ENCODE measurements around the gene BCO1.

Gene BCO1

DNA sequence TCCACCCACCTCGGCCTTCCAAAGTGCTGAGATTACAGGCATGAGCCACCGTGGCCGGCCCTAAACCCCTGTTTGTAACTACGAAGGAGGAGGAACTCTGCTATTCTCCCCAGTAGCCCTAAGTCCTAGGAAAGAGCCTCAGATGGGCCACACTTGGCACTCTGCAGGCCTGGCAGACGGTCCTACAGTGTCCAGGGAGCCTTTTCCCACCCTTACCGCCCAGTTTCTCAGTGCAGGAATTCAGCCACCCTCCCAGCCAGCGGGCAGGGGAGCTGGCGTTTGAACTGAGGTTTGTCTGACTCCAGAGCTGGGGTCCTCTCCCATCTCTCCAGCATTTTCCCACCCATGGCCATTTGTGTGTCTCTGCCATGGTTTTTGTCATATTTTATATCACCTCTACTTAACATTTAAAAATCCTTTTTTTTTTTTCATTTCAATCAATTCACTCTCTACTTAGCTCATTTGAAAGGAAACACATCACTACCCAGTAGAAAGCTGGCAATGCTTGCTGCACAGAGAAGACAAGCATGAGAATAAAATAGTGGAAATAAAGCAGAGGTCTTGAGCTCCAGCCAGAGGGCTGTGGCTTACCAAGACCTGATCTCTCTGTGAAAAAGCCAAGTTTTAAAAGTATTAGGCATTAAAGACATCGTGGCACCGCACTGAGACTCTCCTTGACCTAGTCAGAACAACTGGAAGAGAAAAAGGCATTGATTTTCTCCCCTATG lies 34.9 kb downstream of the BCO1 start:
- DNase-seq (ENCODE audit: insufficient read length, low spot score) (no peak), FAIRE-seq (no peak)

DNA sequence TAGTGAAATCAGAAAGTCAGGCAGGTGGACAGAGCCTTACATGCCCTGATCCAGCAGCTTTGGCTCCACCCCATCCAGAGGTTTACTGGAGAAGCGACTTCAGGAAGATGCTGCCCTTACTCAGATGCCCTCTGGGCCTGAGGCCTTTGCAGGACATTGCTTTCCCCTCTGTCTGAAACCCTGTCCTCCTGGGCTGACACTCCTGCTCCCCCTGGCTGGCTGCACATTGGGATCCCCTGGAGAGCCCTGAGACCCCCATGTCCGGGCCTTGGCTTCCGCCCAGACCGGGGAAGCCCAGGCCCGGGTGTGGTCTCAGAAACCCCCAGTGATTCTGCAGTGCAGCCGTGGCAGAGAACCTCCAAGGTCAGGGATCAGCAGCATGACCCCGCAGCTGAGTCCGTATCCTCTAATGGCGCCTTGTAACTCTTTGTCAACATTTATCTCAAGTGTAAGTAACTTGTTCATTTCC lies 36.6 kb downstream of the BCO1 start:
- FAIRE-seq (no peak), DNase-seq (ENCODE audit: insufficient read length, low spot score) (no peak)

DNA sequence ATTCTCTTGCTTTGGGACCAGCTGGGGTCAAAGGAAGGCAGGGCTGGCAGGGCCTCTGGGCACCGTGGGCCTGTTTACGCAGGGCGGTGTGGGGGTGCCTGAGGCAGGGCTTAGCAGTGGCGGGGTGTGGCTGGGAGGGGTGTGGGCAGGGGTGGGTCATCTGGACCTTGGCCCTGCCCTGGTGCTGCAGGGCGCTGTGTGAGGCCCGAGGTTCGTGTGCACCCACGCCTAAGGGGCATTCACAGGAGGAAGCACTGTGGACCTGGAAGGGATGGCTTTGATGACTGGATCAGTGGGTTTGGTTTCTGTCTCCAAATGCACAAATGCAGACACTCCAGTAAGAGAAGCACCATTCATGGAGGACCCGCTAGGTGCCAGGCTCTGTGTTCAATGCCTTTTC lies 37.3 kb downstream of the BCO1 start:
- DNase-seq (ENCODE audit: insufficient read length, low spot score) (no peak), FAIRE-seq (no peak)

DNA sequence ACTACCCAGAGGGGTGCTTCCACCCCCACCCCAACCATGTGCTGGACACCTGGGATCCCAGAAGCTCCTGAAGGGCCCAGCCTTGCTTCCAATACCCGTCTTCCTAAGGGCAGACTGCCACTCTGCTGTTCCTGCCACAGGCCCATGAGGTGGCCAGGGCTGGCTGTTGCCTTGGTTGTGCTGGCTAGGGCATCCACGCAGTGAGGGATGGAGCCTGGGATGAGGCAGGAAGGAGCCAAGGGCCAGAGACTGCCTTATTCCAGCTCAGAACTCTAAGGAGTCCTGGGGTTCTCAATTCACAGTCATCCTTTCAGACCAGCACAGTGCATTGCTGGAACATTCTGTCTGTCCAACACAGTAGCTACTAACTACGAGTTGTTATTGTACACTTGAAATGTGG lies 37.8 kb downstream of the BCO1 start:
- FAIRE-seq (no peak), DNase-seq (ENCODE audit: insufficient read length, low spot score) (no peak)

DNA sequence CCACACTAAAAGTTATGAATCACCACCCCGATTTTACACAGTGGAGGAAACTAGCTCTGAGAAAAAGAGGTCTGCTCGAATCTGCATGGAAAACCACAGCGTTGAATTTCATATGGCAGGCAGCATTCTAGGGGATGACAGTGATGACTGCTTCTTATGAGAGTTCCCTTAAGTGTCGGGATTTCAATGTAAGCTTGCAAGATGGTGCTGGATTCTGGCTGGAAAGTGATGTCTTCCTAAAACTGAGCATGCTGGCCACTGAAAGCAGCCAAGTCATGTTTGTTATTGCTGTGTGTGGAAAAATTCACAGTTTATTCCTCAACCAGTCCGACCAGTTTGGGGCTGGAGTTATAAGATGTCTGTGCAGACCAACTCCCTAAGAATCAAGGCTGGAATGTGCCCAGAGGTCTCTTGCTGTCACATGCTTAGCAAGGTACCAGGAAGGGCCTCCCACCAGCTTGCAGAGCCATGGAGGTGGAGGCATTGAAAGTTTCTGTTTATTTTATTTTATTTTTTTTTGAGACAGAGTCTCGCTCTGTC lies 39.1 kb downstream of the BCO1 start:
- FAIRE-seq (no peak), DNase-seq (ENCODE audit: insufficient read length, low spot score) (no peak)

DNA sequence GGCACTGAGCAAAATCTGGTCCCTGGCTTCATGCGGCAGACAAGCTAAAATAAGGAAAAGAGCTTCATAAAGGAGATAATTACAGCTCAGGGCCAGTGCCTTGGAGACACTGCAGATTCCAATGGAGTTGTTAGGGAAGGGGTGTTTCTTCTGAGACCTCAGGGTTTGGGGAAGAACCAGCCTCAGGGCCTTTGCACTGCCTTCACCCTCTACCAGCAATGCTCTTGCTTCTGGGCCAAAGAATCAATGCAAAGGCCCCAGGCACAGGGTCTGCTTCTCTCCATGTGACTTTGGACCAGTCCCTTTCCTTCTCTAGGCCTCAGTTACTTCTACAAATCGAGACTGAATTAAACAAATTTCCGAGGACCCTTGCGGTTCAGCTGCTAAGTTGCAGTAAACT lies 40.0 kb downstream of the BCO1 start:
- FAIRE-seq: no peak
- no peak for DNase-seq (ENCODE audit: insufficient read length, low spot score)

DNA sequence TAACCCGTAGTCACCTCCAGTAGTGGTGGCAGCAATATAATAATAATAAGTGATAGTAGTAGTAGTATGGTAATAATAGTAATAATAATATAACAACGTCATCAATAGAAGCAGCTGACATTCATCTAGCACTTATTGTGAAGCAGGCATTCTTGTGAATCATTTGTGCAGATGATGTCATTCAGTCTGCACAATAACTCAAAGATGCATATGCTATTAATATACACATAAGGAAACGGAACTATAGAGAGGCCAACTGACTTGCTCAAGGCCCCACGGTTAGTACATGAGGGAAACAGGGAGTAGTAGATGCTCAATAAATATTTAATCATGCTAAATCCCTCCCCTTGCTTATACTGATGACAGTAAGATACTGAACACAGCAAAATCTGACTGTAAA lies 40.9 kb downstream of the BCO1 start:
- DNase-seq (ENCODE audit: insufficient read length, low spot score) (no peak), FAIRE-seq (no peak)

DNA sequence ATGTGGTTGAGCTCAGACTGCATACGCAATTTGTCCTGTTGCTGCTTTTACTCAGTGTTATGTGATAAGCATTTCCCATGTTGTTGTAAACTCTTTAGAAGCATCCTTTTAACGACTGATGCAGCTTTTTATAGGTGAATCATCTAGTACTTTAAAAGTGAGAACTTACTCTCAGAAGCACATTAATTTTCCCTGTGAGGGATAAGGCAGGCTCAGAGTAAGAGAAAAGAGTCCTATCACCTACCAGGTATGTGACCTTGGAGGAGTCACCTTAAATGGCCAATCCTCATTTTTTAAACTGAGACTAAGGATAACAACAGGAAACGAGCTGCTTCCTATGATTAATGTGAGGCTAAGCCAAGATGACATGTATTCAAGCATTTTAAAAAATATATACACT lies 41.9 kb downstream of the BCO1 start:
- DNase-seq (ENCODE audit: insufficient read length, low spot score) (no peak), FAIRE-seq (no peak)

DNA sequence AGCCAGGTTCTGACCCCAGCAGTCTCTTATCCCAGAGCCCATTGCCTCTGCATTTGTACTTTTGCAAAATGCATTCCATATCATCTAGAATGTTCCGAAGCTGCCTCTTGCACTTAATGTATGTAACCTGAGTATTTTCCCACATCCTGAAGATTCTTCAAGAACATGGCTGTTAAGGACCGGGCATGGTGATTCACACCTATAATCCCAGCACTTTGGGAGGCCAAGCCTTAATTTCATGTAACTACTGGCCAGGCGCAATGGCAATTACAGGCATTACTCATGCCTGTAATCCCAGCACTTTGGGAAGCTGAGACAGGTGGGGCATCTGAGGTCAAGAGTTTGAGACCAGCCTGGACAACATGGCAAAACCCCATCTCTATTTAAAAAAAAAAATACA lies 44.6 kb downstream of the BCO1 start:
- no peak for DNase-seq (ENCODE audit: insufficient read length, low spot score)
- FAIRE-seq: no peak

DNA sequence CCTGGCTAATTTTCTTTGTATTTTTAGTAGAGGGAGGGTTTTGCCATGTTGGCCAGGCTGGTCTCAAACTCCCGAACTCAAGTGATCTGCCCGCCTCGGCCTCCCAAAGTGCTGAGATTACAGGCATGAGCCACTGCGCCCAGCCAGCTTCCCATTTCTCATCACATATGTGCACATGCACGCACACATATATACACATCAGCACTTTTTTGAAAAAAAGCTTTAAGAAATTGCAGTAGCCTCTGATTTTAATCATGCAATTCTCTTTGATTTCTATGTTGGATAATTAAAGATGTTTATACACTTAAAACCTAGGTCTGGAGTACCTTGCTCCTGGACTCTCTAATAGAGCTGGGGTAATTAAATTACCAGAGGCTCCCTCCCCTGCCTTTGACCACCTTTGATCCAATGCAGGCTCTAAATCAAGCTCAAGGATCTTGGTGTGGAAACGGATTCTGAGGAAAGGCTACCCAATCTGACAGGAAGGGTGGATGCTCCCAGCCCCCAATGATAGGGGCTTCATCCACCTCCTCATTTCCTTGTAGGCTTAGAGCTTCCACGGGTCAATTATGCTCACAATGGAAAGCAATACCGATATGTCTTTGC lies 46.6 kb downstream of the BCO1 start:
- FAIRE-seq (no peak), DNase-seq (ENCODE audit: insufficient read length, low spot score) (no peak)

DNA sequence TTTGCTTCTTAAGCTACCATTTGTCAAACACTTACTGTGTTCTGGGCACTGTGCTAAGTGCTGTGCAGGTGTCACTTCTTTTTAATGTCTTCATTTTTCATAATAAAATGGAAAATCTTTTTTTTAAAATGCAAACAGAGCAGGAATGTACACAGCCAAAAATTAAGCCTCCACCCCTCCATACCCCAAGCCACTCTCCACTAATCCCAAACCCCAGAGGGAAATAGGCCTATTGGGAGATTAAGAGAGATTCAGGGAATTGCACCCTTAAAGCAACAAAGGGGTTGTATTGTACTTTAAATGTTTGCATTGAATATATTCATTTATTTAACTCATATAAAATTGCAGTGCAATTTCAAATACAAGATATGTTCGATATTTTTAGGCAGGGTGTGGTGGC lies 47.7 kb downstream of the BCO1 start:
- DNase-seq (ENCODE audit: insufficient read length, low spot score): no peak
- FAIRE-seq: no peak

DNA sequence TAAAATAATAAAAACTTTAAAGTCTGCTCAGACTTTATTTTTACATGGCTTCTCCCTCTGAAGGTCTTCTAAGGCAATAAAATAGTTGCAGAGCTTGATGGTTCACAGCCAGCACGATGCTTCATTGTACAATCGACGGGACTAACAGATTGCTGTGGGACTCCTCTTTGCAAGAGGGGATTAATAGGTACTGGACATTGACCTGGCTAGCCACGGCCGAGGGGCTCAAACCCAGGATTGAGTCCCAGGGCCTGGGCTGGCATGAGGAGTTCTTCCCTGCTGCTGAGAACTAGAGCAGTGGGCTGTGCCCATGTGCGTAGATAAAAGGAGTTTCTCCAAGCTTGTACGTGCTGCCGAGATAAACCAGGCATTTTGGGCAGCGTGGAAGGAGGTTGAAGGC lies 52.6 kb downstream of the BCO1 start:
- FAIRE-seq: no peak
- no peak for DNase-seq (ENCODE audit: insufficient read length, low spot score)

DNA sequence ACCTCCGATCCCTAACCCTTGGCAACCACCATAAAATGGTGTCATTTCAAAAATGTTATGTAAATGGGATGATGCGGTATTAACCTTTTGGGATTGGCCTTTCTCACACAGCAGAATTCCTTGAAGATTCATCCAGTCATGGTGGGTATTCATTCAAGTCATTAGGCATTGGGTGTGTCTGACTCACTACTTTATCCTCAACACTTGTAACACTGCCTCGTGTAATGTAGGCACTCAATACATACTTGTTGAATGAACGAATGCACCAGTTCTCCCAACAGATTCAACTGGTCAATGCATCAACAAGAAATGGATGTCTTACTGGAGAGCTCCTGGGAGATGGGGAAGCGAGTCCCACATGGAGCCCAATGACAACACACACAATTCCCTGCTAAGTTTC lies 54.4 kb downstream of the BCO1 start:
- DNase-seq (ENCODE audit: insufficient read length, low spot score) (no peak), FAIRE-seq (no peak)

DNA sequence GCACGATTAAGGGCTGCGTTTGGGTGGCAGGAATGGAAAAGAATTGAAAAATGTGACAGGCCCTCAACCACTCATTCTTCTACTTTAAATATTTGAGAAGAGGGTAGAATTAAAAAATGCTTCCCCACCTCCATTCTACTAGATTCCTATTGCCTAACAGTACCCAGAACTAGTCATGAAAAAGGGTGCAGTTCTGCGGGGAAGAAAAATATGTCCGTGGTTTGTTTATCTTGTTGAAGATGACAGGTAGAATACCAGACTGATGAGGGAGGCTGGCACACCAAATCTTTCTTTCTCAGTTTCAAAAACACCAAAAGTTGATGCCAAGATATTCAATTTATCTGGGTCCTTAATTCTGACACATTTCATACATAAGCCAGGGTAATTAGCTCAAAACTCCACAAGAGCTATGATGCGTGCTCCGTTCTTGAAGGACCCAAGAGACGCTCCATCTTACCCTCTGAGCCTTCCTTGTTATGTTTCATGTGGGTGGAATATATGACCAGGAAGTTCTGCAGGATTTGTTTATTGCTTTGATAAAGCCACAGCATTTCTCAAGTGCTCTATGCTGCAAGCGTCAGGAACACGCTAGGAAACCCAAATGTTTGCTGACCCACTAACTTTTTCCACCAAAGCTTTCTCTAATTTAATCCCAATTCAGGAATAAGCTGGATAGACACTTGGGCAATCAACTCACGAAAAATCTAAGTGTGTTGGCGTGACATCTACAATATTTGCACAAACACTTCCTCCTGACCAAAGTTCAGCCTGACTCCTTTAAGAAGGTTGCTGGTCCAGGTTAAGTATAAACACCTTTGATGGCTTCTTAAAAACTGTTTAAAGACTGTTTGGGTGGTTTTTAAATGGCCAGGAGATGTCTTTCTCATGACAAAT lies 55.7 kb downstream of the BCO1 start:
- FAIRE-seq: no peak
- no peak for DNase-seq (ENCODE audit: insufficient read length, low spot score)

DNA sequence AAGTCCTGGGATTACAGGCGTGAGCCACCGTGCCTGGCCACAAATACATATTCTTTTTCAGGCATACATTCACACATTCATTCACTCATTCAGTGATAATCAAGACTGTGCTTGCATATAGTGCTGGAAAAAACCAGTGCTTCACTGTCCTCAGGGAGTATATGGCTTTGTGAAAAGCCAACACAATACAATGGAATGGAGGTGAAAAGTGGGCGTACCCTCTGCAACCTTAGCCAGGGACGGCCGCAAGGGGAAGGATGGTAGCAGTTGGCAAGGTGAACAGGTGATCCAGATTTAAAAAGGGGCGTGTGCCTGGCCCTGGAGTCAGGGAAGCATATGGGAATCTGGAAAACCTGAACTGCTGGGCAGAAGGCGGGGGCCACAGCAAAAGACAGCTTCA lies 58.1 kb downstream of the BCO1 start:
- no peak for FAIRE-seq
- no peak for DNase-seq (ENCODE audit: insufficient read length, low spot score)

DNA sequence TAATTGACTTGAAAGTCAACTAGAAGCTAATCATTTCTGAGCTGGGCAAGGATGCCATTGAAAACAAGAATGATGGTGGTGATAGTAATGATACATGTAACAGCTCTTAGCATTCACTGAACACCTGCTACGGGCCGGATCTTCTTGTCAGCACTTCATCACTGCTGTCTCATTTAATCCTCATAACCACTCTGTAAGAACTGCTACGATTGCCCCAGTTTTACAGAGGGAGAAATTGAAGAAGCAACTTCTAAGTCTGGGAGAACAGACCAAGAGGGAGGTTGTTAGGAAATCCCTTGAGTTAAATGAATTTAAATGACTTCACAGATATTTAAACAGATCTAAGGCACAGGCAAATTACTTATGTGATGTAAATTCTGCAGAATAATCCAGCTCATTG lies 69.3 kb downstream of the BCO1 start:
- FAIRE-seq: no peak
- DNase-seq (ENCODE audit: insufficient read length, low spot score): no peak

DNA sequence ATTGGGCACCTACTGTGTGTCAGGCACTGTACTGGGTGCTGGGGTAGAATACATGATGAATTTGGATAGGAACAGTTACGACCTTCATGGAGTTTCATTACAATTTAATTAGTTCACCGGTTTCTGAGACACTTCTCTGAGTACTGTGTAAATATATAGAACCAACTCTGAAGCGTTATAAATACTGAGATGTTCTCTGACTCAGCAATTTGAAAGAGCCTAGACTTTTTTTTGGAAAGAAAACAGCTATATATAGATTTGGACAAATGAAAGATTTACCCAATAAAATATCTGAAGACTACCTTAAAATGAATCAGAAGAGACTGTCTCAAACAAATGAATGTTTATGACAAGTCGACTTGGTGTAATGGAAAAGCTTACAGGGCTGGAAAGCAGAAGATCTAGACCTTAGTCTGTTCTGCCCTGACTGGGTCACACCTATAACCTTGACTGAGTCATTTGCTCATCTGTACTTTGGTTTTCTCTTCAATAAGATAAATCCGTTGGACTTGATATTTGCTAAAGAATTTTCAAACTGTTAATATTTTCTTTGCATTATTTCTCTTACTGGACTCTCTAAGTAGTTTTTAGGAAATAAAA lies 71.7 kb downstream of the BCO1 start:
- DNase-seq (ENCODE audit: insufficient read length, low spot score): no peak
- no peak for FAIRE-seq

DNA sequence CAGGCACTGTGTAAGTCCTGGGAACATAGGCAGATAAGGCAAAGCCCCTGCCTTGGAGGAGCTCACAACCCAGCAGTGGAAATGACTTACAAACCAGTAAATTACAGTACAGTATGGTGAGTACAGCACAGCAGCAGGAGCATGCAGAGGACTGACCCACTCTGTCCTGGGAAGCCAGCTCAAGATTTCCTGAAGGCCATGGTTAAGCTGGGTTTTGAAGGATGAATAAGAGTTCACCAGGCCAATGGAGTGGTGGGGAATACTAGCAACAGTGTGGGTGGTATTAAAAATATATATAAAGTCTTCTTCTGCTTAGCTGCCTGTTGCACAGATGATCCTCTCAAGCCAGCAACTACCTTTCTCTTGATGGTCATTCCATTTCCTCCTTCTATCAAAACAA lies 73.3 kb downstream of the BCO1 start:
- FAIRE-seq: no peak
- no peak for DNase-seq (ENCODE audit: insufficient read length, low spot score)

DNA sequence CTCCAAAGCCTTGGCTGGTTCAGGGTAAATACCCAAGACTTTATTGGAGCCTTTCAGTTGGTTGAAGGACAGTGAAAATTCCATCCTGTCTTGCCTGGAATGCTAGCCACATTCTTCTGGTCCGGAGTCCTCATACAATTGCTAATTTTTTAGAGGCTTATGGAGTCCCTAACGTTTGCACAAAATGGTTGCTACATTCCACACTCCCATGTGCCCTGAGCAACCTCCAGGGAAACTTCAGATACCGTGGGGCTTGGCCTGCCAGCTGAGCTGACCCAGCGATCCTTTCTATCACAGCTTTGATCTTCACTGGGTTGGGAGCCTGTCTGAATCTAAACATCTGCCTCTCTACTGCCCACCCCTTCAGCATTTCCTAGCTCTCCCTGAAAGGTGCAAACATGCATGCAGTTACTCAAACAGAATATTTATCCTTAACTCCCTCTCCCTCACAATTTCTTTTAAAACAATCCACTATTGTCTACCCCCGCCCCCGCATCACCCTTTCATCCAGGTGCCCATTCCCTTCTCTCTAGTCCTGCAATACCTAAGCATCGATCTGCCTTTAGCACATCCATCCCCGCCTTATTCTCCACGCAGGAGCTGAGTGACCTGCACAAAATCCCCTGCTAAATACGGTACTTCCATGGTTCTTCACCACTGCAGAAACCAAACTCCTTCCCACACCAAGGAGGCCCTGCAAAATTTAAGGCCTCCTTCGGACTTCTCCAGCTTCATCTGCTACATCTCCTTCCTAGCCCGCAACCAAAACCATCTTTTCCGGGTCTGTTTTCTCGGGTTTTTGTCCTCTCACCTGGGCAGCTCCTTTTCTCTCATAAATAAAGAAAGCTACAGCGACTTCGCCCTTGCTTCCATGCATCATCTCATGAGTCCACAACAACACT lies 75.5 kb downstream of the BCO1 start:
- no peak for DNase-seq (ENCODE audit: insufficient read length, low spot score)
- FAIRE-seq: no peak

Data from GM19239 (cell line).